Fibroblast of pulmonary artery (primary cell): ENCODE results near the gene FARP2.
A peak's percentile ranks its signal among the peaks of the same experiment; 100 is the strongest.
"Not testable (repeated sequence)": the region's sequence is repeated elsewhere in the genome, so short reads cannot be mapped to it uniquely, and the experiment has no call there.

Experiments used
- DNase-seq: peaks from one replicate; pipeline ENCODE4 v3.0.0-alpha.2; 2010; ENCODE audit warnings: low read depth
- H3K4me3 ChIP-seq: replicated peaks from 2 replicates; pipeline ENCODE4 v1.5.1; 2011; ENCODE audit warnings: low read depth, mild to moderate bottlenecking, control low read depth, low read length, moderate library complexity
- TF ChIP-seq, protein P1 (sequence below): IDR thresholded peaks from 2 replicates; pipeline ENCODE4 v1.5.1; 2011; ENCODE audit warnings: mild to moderate bottlenecking, control low read depth, low read length, inconsistent platforms; ENCODE audit errors: missing control alignments

FARP2 gene

DNA sequence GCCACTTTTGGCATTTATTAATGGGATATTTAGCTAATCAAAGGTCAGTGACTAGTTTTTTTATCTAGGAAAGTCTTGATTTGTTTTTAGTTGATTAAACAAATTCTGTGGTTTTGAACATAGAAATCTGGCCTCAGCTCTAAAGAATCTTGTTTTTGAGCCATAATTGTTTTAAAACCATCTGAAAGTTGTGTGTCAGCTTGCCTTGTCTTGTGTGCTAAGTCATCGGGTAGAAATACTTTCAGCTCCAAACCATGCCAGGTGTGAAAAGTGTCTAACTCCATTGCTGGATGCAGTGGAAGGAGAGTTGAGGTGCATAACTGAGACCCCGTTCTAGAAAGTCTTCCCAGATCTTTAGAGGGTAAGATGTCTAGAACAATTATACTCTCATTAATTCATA is 22.7 kb downstream of the FARP2 start:
- H3K4me3 ChIP-seq: no peak overlapping the region
- DNase-seq: no peak
- TF ChIP-seq, protein P1, sequence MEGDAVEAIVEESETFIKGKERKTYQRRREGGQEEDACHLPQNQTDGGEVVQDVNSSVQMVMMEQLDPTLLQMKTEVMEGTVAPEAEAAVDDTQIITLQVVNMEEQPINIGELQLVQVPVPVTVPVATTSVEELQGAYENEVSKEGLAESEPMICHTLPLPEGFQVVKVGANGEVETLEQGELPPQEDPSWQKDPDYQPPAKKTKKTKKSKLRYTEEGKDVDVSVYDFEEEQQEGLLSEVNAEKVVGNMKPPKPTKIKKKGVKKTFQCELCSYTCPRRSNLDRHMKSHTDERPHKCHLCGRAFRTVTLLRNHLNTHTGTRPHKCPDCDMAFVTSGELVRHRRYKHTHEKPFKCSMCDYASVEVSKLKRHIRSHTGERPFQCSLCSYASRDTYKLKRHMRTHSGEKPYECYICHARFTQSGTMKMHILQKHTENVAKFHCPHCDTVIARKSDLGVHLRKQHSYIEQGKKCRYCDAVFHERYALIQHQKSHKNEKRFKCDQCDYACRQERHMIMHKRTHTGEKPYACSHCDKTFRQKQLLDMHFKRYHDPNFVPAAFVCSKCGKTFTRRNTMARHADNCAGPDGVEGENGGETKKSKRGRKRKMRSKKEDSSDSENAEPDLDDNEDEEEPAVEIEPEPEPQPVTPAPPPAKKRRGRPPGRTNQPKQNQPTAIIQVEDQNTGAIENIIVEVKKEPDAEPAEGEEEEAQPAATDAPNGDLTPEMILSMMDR: no peak

DNA sequence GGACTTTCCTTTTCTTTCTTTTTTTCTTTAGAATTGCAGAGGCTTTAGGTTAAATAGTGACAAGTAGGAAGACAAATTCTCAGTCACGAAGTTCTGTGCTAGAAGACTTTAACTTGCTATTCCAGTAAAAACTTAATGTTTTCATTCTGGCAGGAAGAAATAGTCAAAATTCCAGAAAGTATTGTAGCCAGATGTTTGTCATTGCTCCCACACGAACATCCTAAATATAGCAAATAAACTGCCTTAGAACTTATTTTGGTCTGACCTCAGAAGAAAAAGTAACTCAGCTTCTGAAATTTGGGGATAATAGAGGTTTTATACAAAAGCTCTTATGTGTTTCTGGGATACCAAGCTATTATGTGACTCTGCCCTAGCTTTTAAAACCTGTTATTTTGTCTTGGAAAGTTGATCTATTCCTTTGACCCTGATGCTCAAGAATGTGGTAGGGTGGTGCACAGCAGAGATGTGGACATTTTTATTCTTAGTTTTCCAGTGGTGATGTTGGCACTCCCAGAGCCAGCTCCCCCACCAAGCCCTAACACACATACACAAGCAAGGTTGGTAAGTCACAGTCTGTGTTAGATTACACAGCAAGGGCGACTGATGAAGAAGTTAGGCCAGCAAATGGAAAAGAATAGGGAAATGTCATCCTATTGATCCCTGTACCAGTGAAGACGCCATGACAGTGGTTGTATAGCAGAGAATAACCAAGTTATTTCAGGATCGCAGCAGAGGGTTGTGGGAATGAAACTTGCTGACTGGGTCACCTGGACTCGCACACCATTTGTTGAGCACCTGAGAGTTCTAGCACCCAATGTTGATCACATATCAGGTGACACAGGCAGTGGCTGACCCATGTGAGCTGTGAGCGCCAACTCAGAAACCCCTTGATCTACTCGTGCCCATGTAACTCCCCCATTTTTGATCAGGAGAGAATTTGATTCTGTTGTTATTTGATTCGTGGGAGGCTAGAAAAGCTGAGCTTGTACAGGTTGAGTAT is 23.7 kb downstream of the FARP2 start:
- TF ChIP-seq, protein P1: no peak
- DNase-seq: peak; percentile 51
- no peak overlapping the region for H3K4me3 ChIP-seq

DNA sequence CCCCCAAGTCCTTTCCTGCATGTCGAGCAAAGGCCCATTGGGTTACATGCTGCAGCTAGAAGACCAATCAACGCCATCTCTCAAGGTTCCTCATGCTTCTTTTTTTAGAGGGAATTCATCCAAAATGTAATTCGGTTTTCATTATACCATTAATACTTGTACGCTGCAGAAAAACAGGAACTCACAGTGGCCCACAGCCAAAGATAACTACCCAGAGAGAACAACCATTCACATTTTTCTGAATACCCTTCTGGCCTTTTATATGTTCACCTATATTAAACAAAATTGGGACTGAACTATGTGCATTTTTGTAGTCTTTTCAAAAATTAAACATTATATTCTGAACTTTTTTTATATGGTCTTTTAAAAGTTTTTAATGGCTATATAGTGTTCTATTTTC is 25.8 kb downstream of the FARP2 start:
- peak; percentile 29 for DNase-seq
- H3K4me3 ChIP-seq: no peak overlapping the region
- TF ChIP-seq, protein P1: no peak

DNA sequence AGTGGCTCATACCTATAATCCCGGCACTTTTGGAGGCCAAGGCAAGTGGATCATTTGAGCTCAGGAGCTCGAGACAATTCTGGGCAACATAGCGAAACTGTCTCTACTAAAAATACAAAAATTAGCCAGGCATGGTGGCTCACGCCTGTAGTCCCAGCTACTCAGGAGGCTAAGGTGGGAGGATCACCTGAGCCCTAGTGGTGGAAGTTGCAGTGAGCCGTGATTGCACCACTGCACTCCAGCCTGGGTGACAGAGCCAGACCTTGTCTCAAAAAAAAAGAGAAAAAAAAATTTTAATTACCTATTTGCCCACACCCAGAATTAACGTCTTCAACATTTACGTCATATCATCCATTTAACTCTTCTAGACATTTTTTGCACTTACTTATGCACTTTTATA is 29.4 kb downstream of the FARP2 start:
- DNase-seq, H3K4me3 ChIP-seq: not testable (repeated sequence)

DNA sequence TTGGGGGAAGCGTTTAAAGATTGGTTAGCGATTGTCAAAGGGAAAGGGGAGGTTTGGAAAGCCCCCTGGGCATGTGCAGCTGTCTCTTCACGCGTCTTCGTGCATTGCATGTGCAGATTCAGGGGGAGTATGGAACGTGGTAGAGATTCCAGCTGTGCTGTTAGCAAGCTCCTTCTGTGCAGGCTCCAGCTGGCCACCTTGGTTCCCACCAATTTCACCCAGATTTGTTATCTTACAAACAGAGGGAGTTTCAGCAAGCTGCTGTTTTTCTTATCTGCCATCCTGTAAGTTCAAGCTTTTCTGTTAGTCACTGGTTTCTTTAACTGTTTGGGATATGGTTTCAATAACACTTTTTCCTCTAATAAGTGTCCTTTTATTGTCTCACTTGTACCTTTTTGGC is 30.4 kb downstream of the FARP2 start:
- TF ChIP-seq, protein P1: no peak
- peak; percentile 42 for DNase-seq
- H3K4me3 ChIP-seq: no peak overlapping the region

DNA sequence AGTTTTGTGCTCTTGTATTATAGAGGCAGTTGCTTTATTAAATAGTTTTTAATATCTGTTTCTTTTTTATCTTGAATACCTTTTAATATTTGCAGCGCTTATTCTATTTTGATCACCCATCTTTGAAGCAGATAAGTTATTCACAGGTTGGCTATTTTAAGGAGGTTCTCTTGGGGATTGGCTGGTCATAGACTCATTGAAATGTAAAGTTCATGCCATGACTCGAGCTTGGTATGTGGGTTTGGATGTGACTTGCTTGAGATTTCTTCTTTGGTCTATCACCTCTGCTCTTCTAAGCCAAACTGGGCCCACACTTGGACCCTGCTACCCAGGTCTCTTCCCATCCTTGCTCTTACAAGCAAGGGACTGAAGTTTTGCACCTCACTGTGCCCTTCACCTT is 33.6 kb downstream of the FARP2 start:
- TF ChIP-seq, protein P1: no peak

DNA sequence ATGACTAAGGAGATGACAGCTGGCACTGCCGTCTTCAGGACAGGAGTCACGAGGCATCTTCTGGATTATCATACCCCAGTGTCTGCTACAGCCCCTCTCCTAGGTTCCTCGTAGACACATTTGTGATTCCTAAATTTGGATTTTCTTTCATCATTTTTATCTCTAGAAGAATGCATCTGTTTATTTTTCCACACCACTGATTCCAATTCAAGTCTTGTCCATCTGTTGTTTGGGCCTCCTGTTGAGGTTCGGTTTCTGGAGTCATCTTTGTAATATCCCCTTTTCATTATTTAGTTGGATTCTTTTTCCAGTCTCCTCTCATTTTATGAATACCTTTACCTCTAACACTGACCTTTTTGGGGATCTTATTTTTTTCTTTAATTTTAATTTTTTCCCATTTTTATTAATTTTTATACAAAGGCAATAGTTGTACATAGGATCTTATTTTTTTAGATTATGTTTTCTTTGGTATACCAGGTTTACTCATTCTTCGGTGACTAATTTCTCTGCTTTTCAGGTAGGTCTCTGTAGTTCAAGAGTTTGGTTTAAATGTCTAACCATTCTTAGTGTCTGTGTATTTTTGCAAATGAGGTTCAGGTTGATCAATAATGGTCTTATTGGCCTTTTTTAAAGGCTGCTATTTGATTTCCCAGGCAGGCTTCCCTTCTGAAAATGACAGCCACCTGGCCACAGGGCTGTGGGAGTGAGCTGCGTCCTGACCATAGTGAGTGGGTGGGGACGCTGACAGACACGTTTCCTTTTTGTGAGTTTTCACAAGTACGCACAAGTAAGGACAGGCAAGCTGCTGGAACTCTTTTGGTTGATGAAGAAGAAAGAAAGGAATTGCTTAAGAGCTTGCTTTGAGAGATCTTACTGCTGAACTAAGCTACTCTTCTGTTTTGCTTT is 34.5 kb downstream of the FARP2 start:
- DNase-seq: no peak
- TF ChIP-seq, protein P1: no peak
- no peak overlapping the region for H3K4me3 ChIP-seq

More for the DNA sequence above, 33.6 kb downstream of the FARP2 start:
- DNase-seq: no peak
- no peak overlapping the region for H3K4me3 ChIP-seq
